HepG2 (cell line): ENCODE data around the gene SPATA46.

Source experiments
- ASH2L ChIP-seq: fragments of 300-600, 200-600 bp; sonication (generic); IDR thresholded peaks from 2 replicates; pipeline ENCODE4 v1.7.0; 2017; ENCODE audit warnings: low read depth, mild to moderate bottlenecking, moderate library complexity, mixed read lengths, low read length; ENCODE audit not compliant: insufficient read length
- CHD2 ChIP-seq: IDR thresholded peaks from 2 replicates; pipeline ENCODE4 v1.6.1; 2011; ENCODE audit warnings: low read depth, low read length, improper control_type of control experiment
- FLYWCH1 ChIP-seq: sonication (generic); formaldehyde crosslinking; IDR thresholded peaks from 2 replicates; pipeline ENCODE4 v1.8.1; 2023; ENCODE audit warnings: mild to moderate bottlenecking, missing genetic modification reagents
- FOXP4 ChIP-seq: sonication (generic); formaldehyde crosslinking; IDR thresholded peaks from 2 replicates; pipeline ENCODE4 v1.4.0; 2020; ENCODE audit warnings: missing genetic modification reagents
- IRF1 ChIP-seq: sonication (generic); formaldehyde crosslinking; IDR thresholded peaks from 2 replicates; pipeline ENCODE4 v1.4.0; 2020; ENCODE audit warnings: low read depth, mild to moderate bottlenecking, missing genetic modification reagents
- KLF9 ChIP-seq: IDR thresholded peaks from 2 replicates; pipeline ENCODE4 v1.6.1; 2016; ENCODE audit warnings: low read depth
- MYC ChIP-seq: sonication (generic); formaldehyde crosslinking; IDR thresholded peaks from 2 replicates; pipeline ENCODE4 v1.9.0; 2021; ENCODE audit warnings: missing genetic modification reagents, borderline replicate concordance
- NONO ChIP-seq, 2 experiments: fragments of 450-650 bp in 1 of 2; sonication (generic) in 1 of 2; formaldehyde crosslinking in 1 of 2; IDR thresholded peaks in 1 of 2; conservative IDR thresholded peaks in 1 of 2; 2 replicates each; pipeline versions ENCODE4 v1.6.1 to v1.8.0; 2017 to 2022; ENCODE audit warnings: mild to moderate bottlenecking in 1 of 2, missing genetic modification reagents in 1 of 2, moderate library complexity in 1 of 2
- PAF1 ChIP-seq: IDR thresholded peaks from 2 replicates; pipeline ENCODE4 v1.6.1; 2016; ENCODE audit warnings: missing genetic modification reagents, missing compliant biosample characterization
- SKI ChIP-seq: fragments of 450-650 bp; IDR thresholded peaks from one replicate; pipeline ENCODE4 v1.6.1; 2018; ENCODE audit warnings: mild to moderate bottlenecking; ENCODE audit not compliant: partially characterized antibody
- ZNF674 ChIP-seq: sonication (generic); formaldehyde crosslinking; IDR thresholded peaks from 2 replicates; pipeline ENCODE4 v1.5.0; 2020; ENCODE audit warnings: low read depth, mild to moderate bottlenecking, missing genetic modification reagents
- TF ChIP-seq, protein P1 (sequence below): sonication (generic); formaldehyde crosslinking; IDR thresholded peaks from 2 replicates; pipeline ENCODE4 v1.5.0; 2020; ENCODE audit warnings: mild to moderate bottlenecking, missing genetic modification reagents, moderate library complexity

GRCh38 chr1:162374406-162374805 is 2.2 kb downstream of the SPATA46 start:
- TF ChIP-seq FLYWCH1 (no peak), ASH2L (no peak), ZNF674 (CRISPR knock-in tag) (no peak), PAF1 (CRISPR knock-in tag) (no peak), MYC (CRISPR knock-in tag) (no peak), CHD2 (no peak), FOXP4 (CRISPR knock-in tag) (no peak), NONO (IDR thresholded peaks at IDR 0.05) (no peak), NONO (CRISPR knock-in tag; conservative IDR thresholded peaks at IDR 0.05) (no peak), IRF1 (CRISPR knock-in tag) (no peak), SKI (no peak), KLF9 (CRISPR knock-in tag) (no peak)
- TF ChIP-seq, protein P1, sequence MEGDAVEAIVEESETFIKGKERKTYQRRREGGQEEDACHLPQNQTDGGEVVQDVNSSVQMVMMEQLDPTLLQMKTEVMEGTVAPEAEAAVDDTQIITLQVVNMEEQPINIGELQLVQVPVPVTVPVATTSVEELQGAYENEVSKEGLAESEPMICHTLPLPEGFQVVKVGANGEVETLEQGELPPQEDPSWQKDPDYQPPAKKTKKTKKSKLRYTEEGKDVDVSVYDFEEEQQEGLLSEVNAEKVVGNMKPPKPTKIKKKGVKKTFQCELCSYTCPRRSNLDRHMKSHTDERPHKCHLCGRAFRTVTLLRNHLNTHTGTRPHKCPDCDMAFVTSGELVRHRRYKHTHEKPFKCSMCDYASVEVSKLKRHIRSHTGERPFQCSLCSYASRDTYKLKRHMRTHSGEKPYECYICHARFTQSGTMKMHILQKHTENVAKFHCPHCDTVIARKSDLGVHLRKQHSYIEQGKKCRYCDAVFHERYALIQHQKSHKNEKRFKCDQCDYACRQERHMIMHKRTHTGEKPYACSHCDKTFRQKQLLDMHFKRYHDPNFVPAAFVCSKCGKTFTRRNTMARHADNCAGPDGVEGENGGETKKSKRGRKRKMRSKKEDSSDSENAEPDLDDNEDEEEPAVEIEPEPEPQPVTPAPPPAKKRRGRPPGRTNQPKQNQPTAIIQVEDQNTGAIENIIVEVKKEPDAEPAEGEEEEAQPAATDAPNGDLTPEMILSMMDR (CRISPR knock-in tag) = no peak
